Sigmoid colon (tissue), 7 donors: ENCODE data around the gene TSPAN14. TPM values are rescaled to one million over a fixed set of nuclear protein-coding genes. Genes with fewer than 3 reads are reported as not detected.

Experiments
- DNase-seq: peaks from one replicate; pipeline ENCODE4 v3.0.0-alpha.2; 2019
- H3K27ac ChIP-seq, 4 donors: fragments of 200-600 bp; sonication (generic); one replicate each; pipeline ENCODE4 v1.5.1; 2016 to 2019; ENCODE audit warnings: mild to moderate bottlenecking in 1 of 4
- H3K27me3 ChIP-seq, 3 donors: fragments of 200-600 bp; sonication (generic); one replicate each; pipeline ENCODE4 v1.5.1; 2019; ENCODE audit warnings: mild to moderate bottlenecking in 1 of 3
- H3K36me3 ChIP-seq, 4 donors: fragments of 200-600 bp; sonication (generic); one replicate each; pipeline ENCODE4 v1.5.1; 2016 to 2019
- H3K4me1 ChIP-seq, 4 donors: fragments of 200-600 bp; sonication (generic); one replicate each; pipeline ENCODE4 v1.5.1; 2017 to 2019
- H3K4me3 ChIP-seq, 4 donors: fragments of 200-600 bp; sonication (generic); one replicate each; pipeline ENCODE4 v1.5.1; 2017 to 2019; ENCODE audit warnings: mild to moderate bottlenecking in 2 of 4, moderate library complexity in 1 of 4
- H3K9me3 ChIP-seq, 4 donors: fragments of 200-600 bp in 3 of 4; sonication (generic) in 3 of 4; one replicate each; pipeline versions ENCODE4 v1.5.1 to v1.6.1; 2013 to 2019
- EP300 ChIP-seq, 4 donors: sonication (generic); formaldehyde crosslinking; IDR thresholded peaks; one replicate each; pipeline ENCODE4 v1.6.1; 2017; ENCODE audit warnings: antibody characterized with exemption in 4 of 4
- POLR2A ChIP-seq, 2 donors: fragments of 450-650 bp; IDR thresholded peaks; one replicate each; pipeline ENCODE4 v1.6.1; 2016; ENCODE audit warnings: antibody characterized with exemption in 2 of 2, mild to moderate bottlenecking in 2 of 2, moderate library complexity in 2 of 2
- POLR2AphosphoS5 ChIP-seq, 4 donors: sonication (generic); formaldehyde crosslinking; IDR thresholded peaks; one replicate each; pipeline ENCODE4 v1.6.1; 2017; ENCODE audit warnings: antibody characterized with exemption in 4 of 4
- WGBS, 2 donors: extraction: QIAGEN DNeasy Blood & Tissue Kit; methylation state at CpG; one replicate each; pipeline ENCODE4 v1.1.7; 2013; 5-methylcytosine and 5-hydroxymethylcytosine counted together
- intact Hi-C: fragments of 100-400 bp; cut with DNase I; formaldehyde crosslinking; loops from one replicate; pipeline ENCODE4 v1.15.1; 2023
- polyA plus RNA-seq, 3 donors: library from polyadenylated mRNA; stranded (reverse); fragments of 200-250 nt; gene quantifications; one replicate each; pipeline ENCODE4 v1.2.3, GENCODE V29; 2013
- total RNA-seq, 4 donors: library from RNA; depleted of rRNA; stranded (reverse); fragments of >200 nt; gene quantifications; one replicate each; pipeline ENCODE4 v1.1.0, GENCODE V29; 2016
- TF ChIP-seq, protein P1 (sequence below), 4 experiments: fragments of 450-650 bp in 3 of 4; fragments of 200-600 bp in 1 of 4; IDR thresholded peaks; one replicate each; pipeline ENCODE4 v1.5.1; 2016 to 2019; ENCODE audit warnings: antibody characterized with exemption in 4 of 4, mild to moderate bottlenecking in 3 of 4, moderate library complexity in 2 of 4
- donor health status: healthy with polysubstance abuse.
- donor health status: Bipolar disorder and iron deficiency.
- donor health status: healthy.

Gene TSPAN14
- total and polyA plus RNA-seq, 7 donors, result 12.0 to 67.3 (median 23.5) TPM

- Histone ChIP-seq H3K9me3 (no peaks in the 10 kb centered on the region), H3K4me3 (no peak overlapping the region), H3K36me3 (no peaks in the 10 kb centered on the region), H3K27ac (peak overlapping the region; percentile 43 to 79 (median 62)), H3K27me3 (no peaks in the 10 kb centered on the region), H3K4me1 (peaks cover 0 to 86% (median 78%) of the 10 kb centered on the region in 4 donors)
- intact Hi-C loops, result no loop called here
- TF ChIP-seq, protein P1, sequence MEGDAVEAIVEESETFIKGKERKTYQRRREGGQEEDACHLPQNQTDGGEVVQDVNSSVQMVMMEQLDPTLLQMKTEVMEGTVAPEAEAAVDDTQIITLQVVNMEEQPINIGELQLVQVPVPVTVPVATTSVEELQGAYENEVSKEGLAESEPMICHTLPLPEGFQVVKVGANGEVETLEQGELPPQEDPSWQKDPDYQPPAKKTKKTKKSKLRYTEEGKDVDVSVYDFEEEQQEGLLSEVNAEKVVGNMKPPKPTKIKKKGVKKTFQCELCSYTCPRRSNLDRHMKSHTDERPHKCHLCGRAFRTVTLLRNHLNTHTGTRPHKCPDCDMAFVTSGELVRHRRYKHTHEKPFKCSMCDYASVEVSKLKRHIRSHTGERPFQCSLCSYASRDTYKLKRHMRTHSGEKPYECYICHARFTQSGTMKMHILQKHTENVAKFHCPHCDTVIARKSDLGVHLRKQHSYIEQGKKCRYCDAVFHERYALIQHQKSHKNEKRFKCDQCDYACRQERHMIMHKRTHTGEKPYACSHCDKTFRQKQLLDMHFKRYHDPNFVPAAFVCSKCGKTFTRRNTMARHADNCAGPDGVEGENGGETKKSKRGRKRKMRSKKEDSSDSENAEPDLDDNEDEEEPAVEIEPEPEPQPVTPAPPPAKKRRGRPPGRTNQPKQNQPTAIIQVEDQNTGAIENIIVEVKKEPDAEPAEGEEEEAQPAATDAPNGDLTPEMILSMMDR (IDR thresholded peaks at IDR 0.05), result no peak
- TF ChIP-seq POLR2AphosphoS5 (IDR thresholded peaks at IDR 0.05), result no peak
- 13 to 27% methylated on average over 9 of the region's 9 CpGs for WGBS, 2 donors
- peak; percentile 80 for DNase-seq
Measured at GRCh38 chr10:80459047-80459865, 5.1 kb downstream of the TSPAN14 start.

- DNase-seq, result peak; percentile 81
Measured at GRCh38 chr10:80460399-80461207, 6.5 kb downstream of the TSPAN14 start.

DNA sequence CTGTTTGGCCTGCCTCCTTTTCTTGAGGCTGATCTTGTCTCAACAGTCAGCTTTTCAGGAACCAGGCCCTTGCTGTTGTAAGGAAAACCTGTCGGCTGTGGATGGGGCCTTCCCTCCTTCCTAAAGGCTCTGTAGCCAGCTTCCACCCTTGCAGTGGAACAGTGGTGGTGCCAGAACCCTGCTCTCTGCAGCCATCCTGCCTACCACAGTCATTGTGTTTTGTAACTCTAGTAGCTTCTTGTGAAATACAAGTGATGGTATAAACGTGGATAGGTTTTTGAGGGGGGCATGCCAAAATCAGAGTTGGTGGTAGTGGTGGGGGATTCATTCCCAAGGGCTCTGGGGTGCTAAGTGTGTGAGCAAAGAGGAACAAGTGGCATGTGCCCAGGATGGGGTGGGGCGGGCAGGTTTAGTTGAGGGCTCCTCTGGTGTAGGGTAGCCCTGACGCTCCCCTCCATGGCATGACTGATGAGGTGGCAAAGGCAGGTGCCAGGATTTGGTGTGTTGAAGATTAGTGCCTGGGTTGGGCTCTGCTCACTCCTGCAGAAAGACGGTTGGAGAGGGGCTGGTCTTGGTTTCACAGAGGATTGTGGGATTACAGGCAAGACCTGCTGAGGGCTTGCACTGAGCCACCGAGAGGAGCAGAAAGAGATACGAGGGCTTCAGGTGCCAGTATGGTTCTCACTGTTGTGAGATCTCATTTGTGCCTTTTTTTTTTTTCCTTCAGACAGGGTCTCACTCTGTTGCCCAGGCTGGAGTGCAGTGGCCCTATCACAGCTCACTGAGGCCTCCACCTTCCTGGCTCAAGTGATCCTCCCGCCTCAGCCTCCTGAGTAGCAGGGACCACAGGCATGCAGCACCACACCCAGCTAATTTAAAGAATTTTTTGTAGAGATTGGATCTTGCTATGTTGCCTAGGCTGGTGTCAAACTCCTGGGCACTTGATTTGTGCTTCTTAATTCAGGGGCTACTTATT is 7.4 kb downstream of the TSPAN14 start:
- DNase-seq, result peak; percentile 74
- H3K4me1 ChIP-seq, result peaks cover 0 to 88% (median 85%) of the 10 kb centered on the region in 4 donors
- 34 to 53% methylated on average over 8 of the region's 8 CpGs for WGBS, 2 donors
- H3K36me3 ChIP-seq, result no peaks in the 10 kb centered on the region
- H3K4me3 ChIP-seq, result no peak overlapping the region
- peak overlapping the region; percentile 72 to 79 (median 74) for H3K27ac ChIP-seq
- intact Hi-C loops, result no loop called here
- no peaks in the 10 kb centered on the region for H3K9me3 ChIP-seq
- H3K27me3 ChIP-seq, result no peaks in the 10 kb centered on the region
- TF ChIP-seq POLR2AphosphoS5 (IDR thresholded peaks at IDR 0.05) (no peak), POLR2A (IDR thresholded peaks at IDR 0.05) (no peak), EP300 (IDR thresholded peaks at IDR 0.05) (no peak)
- TF ChIP-seq, protein P1 (IDR thresholded peaks at IDR 0.05), result no peak

More at GRCh38 chr10:80460399-80461207, 6.5 kb downstream of the TSPAN14 start:
- intact Hi-C loops, result no loop called here
- Histone ChIP-seq H3K4me1 (peaks cover 0 to 88% (median 85%) of the 10 kb centered on the region in 4 donors), H3K9me3 (no peaks in the 10 kb centered on the region), H3K27me3 (no peaks in the 10 kb centered on the region), H3K4me3 (no peak overlapping the region), H3K27ac (peak overlapping the region; percentile 72 to 79 (median 74)), H3K36me3 (no peaks in the 10 kb centered on the region)
- WGBS, 2 donors, result 11 to 36% methylated on average over 6 of the region's 6 CpGs
- TF ChIP-seq EP300 (IDR thresholded peaks at IDR 0.05) (no peak), POLR2A (IDR thresholded peaks at IDR 0.05) (peak in 1 of 2 donors; percentile 36), POLR2AphosphoS5 (IDR thresholded peaks at IDR 0.05) (no peak)
- TF ChIP-seq, protein P1 (IDR thresholded peaks at IDR 0.05), result no peak

- intact Hi-C loops, result no loop called here
- TF ChIP-seq, protein P1 (IDR thresholded peaks at IDR 0.05), result no peak
- TF ChIP-seq EP300 (IDR thresholded peaks at IDR 0.05), result no peak
- no peak for TF ChIP-seq POLR2A (IDR thresholded peaks at IDR 0.05)
- TF ChIP-seq POLR2AphosphoS5 (IDR thresholded peaks at IDR 0.05), result peak in 1 of 4 donors; percentile 11
- Histone ChIP-seq H3K27ac (peak overlapping the region; percentile 72 to 79 (median 74)), H3K4me1 (peaks cover 0 to 94% (median 85%) of the 10 kb centered on the region in 4 donors), H3K36me3 (no peaks in the 10 kb centered on the region), H3K9me3 (no peaks in the 10 kb centered on the region), H3K27me3 (no peaks in the 10 kb centered on the region), H3K4me3 (peak overlapping the region in 1 of 4 donors; percentile 5)
- DNase-seq, result peak; percentile 71
- WGBS, 2 donors, result 53 to 55% methylated on average over 7 of the region's 7 CpGs
Measured at GRCh38 chr10:80462299-80462980, 8.3 kb downstream of the TSPAN14 start.
